Measurements from ENCODE around the gene GPR39.
"Not testable (repeated sequence)": the region's sequence is repeated elsewhere in the genome, so short reads cannot be mapped to it uniquely, and the experiment has no call there.

The GPR39 gene

GRCh38 chr2:132517386-132517785 is 100.8 kb downstream of the GPR39 start:
- DNase-seq = no peak

DNA sequence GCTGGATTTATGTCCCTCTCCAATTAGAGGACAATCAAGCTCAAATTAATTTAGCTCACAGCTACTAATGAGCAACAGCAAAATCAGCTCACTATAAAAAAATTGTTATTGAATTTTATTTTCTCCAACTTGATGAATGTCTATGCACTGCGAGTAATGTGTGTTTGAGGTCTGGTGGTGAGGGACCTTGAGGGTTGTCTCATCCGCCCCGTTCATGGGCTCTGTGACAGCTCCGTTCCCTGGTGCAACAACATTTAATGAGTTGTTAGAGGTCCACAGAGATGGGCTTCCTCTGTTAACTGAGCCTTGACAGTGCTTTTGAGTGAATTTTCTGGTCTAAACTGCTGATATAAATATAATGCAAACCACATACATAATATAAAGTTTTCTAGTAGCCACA is 101.7 kb downstream of the GPR39 start:
- DNase-seq = no peak

DNA sequence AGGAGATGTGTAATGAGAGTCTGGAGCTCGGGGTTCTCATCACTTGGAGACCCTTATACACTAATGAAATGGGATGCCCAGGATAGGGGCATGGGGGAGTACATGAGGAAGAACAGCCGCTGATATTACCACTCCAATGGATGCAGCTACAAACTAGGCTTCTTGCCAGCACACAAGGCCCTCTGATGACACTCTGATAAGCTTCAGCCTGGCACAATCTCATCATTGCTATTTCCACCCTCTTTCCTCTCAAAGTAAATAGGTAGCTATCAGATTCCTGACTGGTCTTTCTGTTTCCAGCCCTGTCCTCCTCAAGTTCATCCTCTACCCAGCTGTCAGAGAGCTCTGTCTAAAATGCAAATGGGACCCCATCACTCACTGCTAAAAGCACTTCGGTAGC is 103.0 kb downstream of the GPR39 start:
- no peak for DNase-seq

DNA sequence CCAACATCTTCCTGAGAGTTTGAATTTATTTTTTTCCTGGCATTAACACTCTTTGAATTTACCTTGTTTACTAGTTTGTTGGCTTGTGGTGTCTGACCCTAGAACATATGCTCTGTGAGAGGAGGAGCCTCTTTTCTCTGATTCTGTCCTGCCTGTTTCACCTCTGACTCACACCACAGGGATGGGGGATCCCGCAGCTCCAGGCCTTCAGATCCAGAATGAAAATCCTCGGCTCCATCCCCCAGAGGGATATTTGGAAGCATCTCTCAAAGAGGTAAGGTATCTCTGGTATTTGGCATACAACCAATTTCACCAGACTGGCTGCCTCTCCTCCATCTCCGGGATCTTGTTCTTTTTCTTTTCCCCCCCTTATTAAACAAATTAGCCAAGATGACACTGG is 104.7 kb downstream of the GPR39 start:
- DNase-seq = no peak

DNA sequence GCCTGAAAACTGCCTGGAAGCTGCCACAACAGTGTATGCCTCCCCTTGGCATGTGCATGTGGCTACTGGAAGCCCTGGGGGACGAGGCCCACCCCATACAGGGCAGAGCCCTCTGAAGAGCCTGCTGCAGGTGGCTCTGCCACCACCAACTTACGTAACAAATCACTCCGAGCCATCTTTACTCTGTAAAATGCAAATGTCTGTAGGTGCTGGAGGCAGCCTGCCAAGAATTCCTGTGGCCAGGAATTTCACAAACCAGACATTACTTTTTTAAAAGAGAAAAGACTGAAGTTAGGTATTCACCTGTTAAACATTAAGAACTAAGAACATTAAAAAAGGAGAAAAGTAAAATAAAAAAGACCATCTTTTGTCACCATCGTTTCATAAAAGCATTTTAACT is 106.3 kb downstream of the GPR39 start:
- DNase-seq = peak; percentile 60

DNA sequence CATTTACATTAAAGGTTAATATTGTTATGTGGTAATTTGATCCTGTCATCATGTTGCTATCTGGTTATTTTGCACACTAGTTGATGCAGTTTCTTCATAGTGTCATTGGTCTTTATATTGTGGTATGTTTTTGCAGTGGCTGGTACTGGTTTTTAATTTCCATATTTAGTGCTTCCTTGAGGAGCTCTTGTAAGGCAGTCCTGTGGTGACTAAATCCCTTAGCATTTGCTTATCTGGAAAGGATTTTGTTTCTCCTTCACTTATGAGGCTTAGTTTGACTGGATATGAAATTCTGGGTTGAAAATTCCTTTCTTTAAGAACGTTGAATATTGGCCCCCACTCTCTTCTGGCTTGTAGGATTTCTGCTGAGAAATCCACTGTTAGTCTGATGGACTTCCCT is 120.5 kb downstream of the GPR39 start:
- DNase-seq = not testable (repeated sequence)

GRCh38 chr2:132538331-132538855 is 121.8 kb downstream of the GPR39 start:
- no peak for DNase-seq

DNA sequence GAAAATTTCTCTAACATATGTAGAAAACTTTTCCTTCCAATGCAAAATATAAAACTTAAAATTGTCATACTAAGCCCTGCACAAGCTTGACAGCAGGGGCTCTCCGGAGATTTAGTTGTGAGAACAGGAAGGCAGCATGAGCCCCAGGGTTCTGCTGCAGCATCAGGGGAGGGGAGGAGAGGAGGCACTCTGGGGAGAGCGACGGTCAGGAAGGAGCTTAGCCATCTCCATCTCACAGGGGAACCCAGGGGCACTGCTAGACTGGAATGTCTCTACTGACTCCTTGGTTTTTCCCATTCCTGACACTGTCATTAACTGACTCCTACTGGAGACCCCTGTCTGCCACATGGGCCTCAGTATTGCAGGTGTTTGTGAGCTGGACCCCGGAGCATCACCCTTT is 123.6 kb downstream of the GPR39 start:
- no peak for DNase-seq

DNA sequence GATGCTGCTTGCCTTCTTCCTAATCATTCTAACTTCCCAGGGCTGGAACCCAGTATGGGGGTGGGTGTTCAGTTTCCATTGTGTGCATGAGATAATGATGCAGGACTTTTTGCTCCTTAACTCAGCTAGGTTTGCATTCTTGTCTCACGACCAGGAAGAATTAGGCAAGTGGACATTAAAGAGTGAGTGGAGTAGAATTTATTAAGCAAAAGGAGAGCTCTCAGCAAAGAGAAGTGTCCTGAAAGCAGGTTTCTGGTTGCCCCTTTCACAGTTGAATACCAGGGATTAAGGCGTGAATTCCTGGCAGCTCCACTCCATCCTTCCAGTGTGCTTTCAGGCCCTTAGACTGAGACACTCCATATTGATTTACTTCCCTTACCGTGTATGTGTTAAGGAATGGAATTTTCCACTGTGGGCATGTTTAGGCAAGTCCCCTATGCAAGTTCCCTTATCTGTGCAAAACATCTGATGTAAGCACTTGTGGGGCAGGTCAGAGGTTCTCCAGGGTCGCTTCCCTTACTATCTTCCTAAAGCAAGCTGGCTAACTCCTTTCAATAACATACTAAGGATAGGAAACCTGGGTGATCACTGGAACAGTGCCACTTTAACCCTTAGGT is 126.5 kb downstream of the GPR39 start:
- no peak for DNase-seq

DNA sequence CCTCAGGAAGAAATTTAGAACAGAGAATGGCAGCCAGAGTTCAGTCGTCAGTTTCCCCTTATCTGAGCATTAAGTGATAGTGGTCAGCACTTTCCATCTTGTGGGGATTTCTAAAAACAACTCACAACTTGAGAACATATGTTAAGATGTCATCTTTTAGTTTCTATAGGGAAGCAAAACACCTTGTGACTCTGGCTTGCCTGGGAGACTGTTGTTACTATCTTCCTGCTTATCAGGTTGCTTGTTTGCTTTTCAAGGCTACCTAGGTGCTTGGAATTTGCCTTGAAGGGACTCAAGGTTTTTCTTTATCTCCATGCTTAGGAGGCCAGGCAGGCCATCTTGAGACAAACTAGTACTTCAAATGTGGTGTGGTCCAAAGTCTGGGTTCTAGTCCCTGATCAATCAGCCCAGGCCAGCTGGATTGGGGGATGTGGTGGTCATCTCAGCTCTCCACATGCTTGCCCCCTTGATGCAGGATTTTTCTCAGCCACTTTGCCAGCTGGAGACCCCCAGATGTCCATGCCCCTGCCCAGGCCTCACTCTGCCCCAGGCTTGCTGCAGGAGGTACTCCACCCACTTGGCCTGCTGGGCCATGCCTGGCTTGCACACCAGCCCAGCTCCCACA is 127.5 kb downstream of the GPR39 start:
- no peak for DNase-seq

- peak; percentile 21 for DNase-seq
Observed at GRCh38 chr2:132547090-132547687, 130.6 kb downstream of the GPR39 start.

GRCh38 chr2:132549935-132550670 is 133.5 kb downstream of the GPR39 start:
- no peak for DNase-seq

DNA sequence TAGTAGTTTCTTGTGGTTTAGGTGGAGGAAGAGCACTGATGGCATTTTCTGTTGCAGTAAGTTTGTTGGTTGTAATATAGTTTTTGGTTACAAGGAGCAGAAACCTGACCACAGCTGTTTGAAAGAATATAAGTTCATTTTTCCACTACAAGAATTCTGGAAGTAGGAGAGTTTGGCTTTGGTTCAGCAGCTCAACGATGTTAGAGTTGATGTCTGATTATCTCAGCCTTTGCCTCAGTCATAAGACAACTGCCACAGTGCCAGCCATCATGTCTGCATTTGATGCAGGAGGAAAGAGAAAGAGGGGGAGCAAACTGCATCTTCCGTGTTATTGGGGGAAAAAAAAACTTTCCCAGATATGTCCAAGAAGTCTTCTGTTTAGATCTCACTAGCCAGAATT is 134.3 kb downstream of the GPR39 start:
- DNase-seq = no peak

DNA sequence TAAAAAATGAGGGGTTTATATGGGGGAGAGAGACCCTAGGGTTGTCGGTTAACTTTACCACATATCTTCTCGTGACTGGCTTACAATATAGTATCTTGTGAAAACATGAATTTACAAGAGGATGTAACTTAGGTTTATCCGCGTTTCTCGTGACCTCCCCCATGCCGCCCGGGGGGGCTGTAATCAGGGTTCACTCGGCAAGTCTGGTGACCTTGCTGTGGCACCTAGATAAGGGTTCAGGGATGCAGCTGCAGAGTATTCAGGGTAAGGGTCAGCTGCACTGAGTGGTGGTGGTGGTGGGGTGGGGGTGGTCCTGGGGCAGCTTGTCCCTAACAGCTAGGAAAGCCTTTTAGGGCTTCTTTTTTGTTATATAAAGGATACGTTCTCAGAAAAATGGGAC is 141.1 kb downstream of the GPR39 start:
- no peak for DNase-seq

DNA sequence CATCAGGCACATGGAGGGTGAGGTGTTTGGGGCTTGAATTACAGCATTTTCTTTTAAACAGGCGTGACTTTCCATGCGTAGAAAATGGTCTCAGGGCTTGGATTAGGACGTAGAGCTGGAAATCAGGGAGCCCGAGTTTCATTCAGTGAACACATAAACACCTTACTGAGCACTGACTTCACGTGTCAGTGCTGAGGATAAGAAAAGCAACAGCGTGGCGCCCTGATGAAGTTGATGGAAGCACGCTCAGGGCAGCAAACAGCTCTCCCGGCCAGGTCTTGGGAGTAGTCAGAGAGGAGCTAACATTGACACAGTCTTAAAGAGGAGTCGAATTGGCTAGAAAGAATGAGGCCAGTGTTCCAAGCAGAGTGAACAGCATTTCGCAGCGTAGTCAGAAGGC is 142.7 kb downstream of the GPR39 start:
- DNase-seq = no peak

- no peak for DNase-seq
Observed at GRCh38 chr2:132559921-132560320, 143.3 kb downstream of the GPR39 start.

DNA sequence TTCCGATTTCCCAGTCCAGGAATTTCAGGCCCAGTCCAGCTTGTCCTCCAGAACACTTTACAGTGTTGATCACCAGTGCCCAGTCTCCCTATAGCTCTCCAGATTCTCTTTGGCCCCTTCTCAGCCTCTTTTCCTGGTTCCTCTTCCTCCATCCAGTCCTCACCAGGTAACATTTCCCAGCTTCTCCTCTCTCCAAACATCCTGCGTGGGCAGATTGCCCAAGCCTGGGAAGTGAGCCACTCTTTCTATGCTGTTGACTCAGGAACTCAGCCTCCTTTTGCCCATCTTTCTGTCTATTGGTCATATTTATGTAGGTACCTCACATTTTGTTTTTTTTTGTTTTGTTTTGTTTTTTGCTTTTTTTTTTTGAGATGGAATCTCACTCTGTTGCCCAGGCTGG is 144.0 kb downstream of the GPR39 start:
- DNase-seq = no peak

DNA sequence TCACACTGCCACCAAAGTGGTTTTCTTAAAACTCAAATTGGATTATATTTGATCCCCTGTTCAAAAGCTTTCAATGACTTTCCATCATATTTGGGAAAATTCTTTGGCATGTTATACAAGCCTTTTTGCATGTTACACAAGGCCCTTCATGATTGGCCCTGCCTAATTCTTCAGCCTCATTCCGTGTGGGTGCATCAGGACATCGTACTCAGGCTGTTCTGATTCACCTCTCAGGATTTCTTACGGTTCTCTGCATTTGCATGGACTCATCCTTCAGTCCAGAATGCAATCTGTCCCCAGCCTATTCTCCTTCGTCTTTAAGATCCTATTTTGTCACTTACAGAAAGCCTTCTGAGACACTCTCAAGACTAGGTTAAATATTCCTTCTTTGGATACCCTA is 145.6 kb downstream of the GPR39 start:
- no peak for DNase-seq

DNA sequence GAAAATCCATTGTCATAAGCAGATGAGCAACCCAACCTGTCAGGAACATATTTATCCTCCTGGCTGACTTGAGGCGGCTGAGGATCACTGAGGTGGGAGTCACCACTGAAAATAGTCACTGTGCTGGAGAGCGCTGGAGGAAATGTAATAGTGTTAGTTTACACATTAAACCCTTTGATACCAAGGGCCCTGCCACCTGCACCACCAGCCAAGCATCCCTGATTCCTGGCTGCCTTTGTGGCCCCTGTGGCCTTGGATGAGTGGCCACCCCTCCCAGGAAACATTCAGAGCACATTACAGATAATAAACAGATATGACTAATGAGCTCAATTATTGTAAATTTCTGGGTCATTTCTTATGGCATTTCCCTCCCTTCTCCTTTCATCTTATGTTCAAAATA is 147.5 kb downstream of the GPR39 start:
- no peak for DNase-seq

DNA sequence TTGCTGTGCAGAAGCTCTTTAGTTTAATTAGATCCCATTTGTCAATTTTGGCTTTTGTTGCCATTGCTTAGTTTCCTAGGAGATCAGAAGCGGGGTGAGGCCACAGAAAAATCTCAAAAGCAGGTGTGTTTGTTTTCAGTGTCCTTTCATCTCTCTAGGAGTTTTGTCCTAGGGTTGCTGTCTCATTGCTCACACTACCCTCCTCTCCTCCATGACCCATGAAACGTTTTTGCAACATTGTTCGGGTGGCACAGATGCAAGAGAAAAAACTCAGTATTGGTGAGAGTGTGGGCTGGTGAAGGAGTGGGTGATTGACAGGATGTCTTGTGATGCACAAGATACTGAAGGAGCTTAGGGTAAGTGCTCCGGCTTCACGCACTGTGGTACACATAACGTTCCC is 149.8 kb downstream of the GPR39 start:
- no peak for DNase-seq

DNA sequence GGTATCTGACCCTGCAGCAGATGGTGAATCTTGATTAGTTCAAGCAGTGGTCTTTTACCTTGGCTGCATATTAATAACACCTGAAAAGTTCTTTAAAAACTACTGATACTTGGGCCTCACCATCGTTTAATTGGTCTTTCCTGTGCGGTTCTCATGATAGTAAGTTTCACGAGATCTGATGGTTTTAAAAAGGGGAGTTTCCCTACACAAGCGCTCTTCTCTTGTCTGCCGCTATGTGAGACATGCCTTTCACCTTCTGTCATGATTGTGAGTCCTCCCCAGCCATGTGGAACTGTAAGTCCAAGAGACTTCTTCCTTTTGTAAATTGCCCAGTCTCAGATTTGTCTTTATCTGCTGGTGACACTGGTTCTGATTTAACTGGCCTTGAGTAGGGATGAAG is 151.1 kb downstream of the GPR39 start:
- no peak for DNase-seq

- no peak for DNase-seq
Observed at GRCh38 chr2:132568656-132569055, 152.1 kb downstream of the GPR39 start.

- no peak for DNase-seq
Observed at GRCh38 chr2:132573444-132574007, 156.9 kb downstream of the GPR39 start.

- no peak for DNase-seq
Observed at GRCh38 chr2:132577686-132578085, 161.1 kb downstream of the GPR39 start.
